NT2/D1 (cell line): ENCODE results near the gene EMILIN1.

Source experiments
- SUZ12 ChIP-seq: IDR thresholded peaks from 2 replicates; pipeline ENCODE4 v1.6.1; 2011; ENCODE audit not compliant: insufficient read length, insufficient read depth; ENCODE audit errors: extremely low read depth
- YY1 ChIP-seq: IDR thresholded peaks from 2 replicates; pipeline ENCODE4 v1.6.1; 2011; ENCODE audit not compliant: insufficient read length, insufficient read depth
- ZNF274 ChIP-seq: IDR thresholded peaks from 2 replicates; pipeline ENCODE4 v1.6.1; 2011; ENCODE audit warnings: mild to moderate bottlenecking, low read depth, low read length

- no peak for TF ChIP-seq SUZ12
- TF ChIP-seq ZNF274 = no peak
- TF ChIP-seq YY1 = no peak
These were observed 50.5 kb downstream of the EMILIN1 start for GRCh38 chr2:27128668-27129571.
